WERI-Rb-1 (cell line): ENCODE results near the gene ZNF3.

Experiments
- DNase-seq: peaks from one replicate; pipeline ENCODE4 v3.0.0-alpha.2; 2020
- H3K27ac ChIP-seq: fragments of 250-450 bp; sonication (Bioruptor Pico); 2 replicates; pipeline ENCODE4 v1.5.1; 2020; ENCODE audit warnings: mild to moderate bottlenecking, moderate library complexity
- H3K27me3 ChIP-seq: fragments of 250-450 bp; sonication (Bioruptor Pico); 2 replicates; pipeline ENCODE4 v1.5.1; 2021; ENCODE audit warnings: mild to moderate bottlenecking, low read depth, moderate library complexity; ENCODE audit not compliant: insufficient read depth, severe bottlenecking
- H3K36me3 ChIP-seq: fragments of 250-450 bp; sonication (Bioruptor Pico); 2 replicates; pipeline ENCODE4 v1.5.1; 2020; ENCODE audit warnings: mild to moderate bottlenecking, moderate library complexity
- H3K4me3 ChIP-seq: 2 replicates; pipeline ENCODE4 v1.5.1; 2011; ENCODE audit warnings: low read depth, mild to moderate bottlenecking, control low read depth, low read length
- H3K9me3 ChIP-seq: fragments of 250-450 bp; sonication (Bioruptor Pico); 2 replicates; pipeline ENCODE4 v1.5.1; 2021; ENCODE audit warnings: mild to moderate bottlenecking, moderate library complexity; ENCODE audit not compliant: severe bottlenecking
- TF ChIP-seq, protein P1 (sequence below): IDR thresholded peaks from 2 replicates; pipeline ENCODE4 v1.5.1; 2011; ENCODE audit warnings: low read depth, mild to moderate bottlenecking, control low read depth, inconsistent platforms, low read length

Gene ZNF3

GRCh38 chr7:100105534-100105933 lies 24.0 kb upstream of the ZNF3 start:
- no peak overlapping the region for H3K4me3 ChIP-seq
- TF ChIP-seq, protein P1, sequence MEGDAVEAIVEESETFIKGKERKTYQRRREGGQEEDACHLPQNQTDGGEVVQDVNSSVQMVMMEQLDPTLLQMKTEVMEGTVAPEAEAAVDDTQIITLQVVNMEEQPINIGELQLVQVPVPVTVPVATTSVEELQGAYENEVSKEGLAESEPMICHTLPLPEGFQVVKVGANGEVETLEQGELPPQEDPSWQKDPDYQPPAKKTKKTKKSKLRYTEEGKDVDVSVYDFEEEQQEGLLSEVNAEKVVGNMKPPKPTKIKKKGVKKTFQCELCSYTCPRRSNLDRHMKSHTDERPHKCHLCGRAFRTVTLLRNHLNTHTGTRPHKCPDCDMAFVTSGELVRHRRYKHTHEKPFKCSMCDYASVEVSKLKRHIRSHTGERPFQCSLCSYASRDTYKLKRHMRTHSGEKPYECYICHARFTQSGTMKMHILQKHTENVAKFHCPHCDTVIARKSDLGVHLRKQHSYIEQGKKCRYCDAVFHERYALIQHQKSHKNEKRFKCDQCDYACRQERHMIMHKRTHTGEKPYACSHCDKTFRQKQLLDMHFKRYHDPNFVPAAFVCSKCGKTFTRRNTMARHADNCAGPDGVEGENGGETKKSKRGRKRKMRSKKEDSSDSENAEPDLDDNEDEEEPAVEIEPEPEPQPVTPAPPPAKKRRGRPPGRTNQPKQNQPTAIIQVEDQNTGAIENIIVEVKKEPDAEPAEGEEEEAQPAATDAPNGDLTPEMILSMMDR, result no peak
- H3K36me3 ChIP-seq, result peaks cover 82% of the 10 kb centered on the region
- no peak overlapping the region for H3K27ac ChIP-seq
- H3K27me3 ChIP-seq, result no peaks in the 10 kb centered on the region
- DNase-seq, result no peak
- no peaks in the 10 kb centered on the region for H3K9me3 ChIP-seq

- TF ChIP-seq, protein P1, result no peak
- H3K4me3 ChIP-seq, result peak overlapping the region; percentile 99
- H3K27me3 ChIP-seq, result no peaks in the 10 kb centered on the region
- H3K36me3 ChIP-seq, result peaks cover 82% of the 10 kb centered on the region
- no peak for DNase-seq
- peak overlapping the region; percentile 100 for H3K27ac ChIP-seq
- H3K9me3 ChIP-seq, result no peaks in the 10 kb centered on the region
These were observed 21.7 kb upstream of the ZNF3 start for GRCh38 chr7:100102950-100103840.

DNA sequence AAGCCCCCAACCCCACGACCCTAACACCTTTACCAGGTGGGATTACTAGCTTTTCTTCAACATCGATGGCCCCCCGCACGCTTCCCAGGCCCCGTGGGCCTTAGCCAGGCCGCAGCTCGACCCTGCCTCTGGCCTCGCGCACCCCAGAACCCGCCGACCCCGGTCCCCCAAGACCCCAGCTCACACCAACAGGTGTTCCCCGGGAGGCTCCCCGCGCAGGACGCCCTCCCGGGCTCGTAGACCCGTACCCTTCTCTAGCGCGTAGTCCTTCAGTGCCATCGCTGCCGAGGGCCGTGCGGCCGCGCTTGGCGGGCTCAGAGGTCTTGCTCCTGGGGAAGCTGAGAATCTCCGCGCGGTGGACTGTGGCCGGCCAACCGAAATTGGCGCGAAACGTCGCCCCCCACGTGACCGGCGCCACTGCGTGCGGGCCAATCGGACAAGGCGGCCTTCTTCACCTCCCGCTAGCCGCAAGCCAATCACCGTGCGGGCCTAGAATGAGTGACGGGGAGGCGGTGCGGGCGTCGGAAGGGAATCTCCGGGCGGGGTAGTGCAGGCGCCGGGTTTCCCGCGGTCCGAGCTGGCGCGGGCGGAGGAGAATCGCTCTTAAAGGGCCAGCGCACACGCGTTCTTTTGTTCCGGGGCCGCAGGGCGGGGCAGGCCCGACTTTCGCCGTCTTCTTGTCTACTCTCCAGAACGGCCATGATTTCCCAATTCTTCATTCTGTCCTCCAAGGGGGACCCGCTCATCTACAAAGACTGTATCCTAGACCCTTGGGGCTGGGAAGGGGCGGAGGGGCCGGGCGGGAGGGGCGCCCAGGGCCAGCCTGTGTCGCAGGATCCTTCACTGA lies 19.7 kb upstream of the ZNF3 start, which contains the start of the genes AP4M1 and MCM7:
Gene AP4M1, plus strand, starts transcription at position 628 of the 847 bp plus-strand sequence. Its CDS starts 72 bp downstream, at position 700.
Gene MCM7, minus strand, starts transcription at position 382 of the 847 bp plus-strand sequence. Its CDS starts 103 bp downstream, at position 279.
- TF ChIP-seq, protein P1, result no peak
- no peaks in the 10 kb centered on the region for H3K9me3 ChIP-seq
- peak; percentile 99 for DNase-seq
- peaks cover 84% of the 10 kb centered on the region for H3K36me3 ChIP-seq
- peak within 1 kb of the TSS; percentile 99 for H3K4me3 ChIP-seq
- no peaks in the 10 kb centered on the region for H3K27me3 ChIP-seq
- peak within 1 kb of the TSS; percentile 100 for H3K27ac ChIP-seq

GRCh38 chr7:100100420-100101015 lies 19.0 kb upstream of the ZNF3 start:
- Histone ChIP-seq H3K4me3 (peak overlapping the region; percentile 99), H3K36me3 (peaks cover 84% of the 10 kb centered on the region), H3K27ac (peak overlapping the region; percentile 100), H3K9me3 (no peaks in the 10 kb centered on the region), H3K27me3 (no peaks in the 10 kb centered on the region)
- TF ChIP-seq, protein P1, result no peak
- peak; percentile 93 for DNase-seq

GRCh38 chr7:100099452-100099851 lies 17.9 kb upstream of the ZNF3 start:
- peak overlapping the region; percentile 100 for H3K27ac ChIP-seq
- TF ChIP-seq, protein P1, result no peak
- peak overlapping the region; percentile 99 for H3K4me3 ChIP-seq
- DNase-seq, result no peak
- H3K27me3 ChIP-seq, result no peaks in the 10 kb centered on the region
- peaks cover 84% of the 10 kb centered on the region for H3K36me3 ChIP-seq
- no peaks in the 10 kb centered on the region for H3K9me3 ChIP-seq
